ENCODE measurements around the gene GABRG3. TPM values are rescaled to one million over a fixed set of nuclear protein-coding genes. Genes with fewer than 3 reads are reported as not detected.
"Not testable (repeated sequence)": the region's sequence is repeated elsewhere in the genome, so short reads cannot be mapped to it uniquely, and the experiment has no call there.

Gene GABRG3
- total RNA-seq, 1 experiment from 2014 or later, result not detected

GRCh38 chr15:26996250-26996649 is 25.3 kb downstream of the GABRG3 start:
- DNase-seq (ENCODE audit: low read depth), result no peak

GRCh38 chr15:27003003-27003402 is 32.0 kb downstream of the GABRG3 start:
- not testable (repeated sequence) for DNase-seq (ENCODE audit: low read depth)

- not testable (repeated sequence) for DNase-seq (ENCODE audit: low read depth)
Observed at GRCh38 chr15:27004226-27004625, 33.2 kb downstream of the GABRG3 start.

GRCh38 chr15:27017168-27017809 is 46.3 kb downstream of the GABRG3 start:
- peak; percentile 43 for DNase-seq (ENCODE audit: low read depth)

- no peak for DNase-seq (ENCODE audit: low read depth)
Observed at GRCh38 chr15:27019687-27020086, 48.7 kb downstream of the GABRG3 start.

- no peak for DNase-seq (ENCODE audit: low read depth)
Observed at GRCh38 chr15:27025481-27025966, 54.5 kb downstream of the GABRG3 start.

- DNase-seq (ENCODE audit: low read depth), result no peak
Observed at GRCh38 chr15:27027229-27027628, 56.2 kb downstream of the GABRG3 start.

- DNase-seq (ENCODE audit: low read depth), result peak; percentile 11
Observed at GRCh38 chr15:27028858-27029477, 58.0 kb downstream of the GABRG3 start.

GRCh38 chr15:27036210-27036609 is 65.2 kb downstream of the GABRG3 start:
- no peak for DNase-seq (ENCODE audit: low read depth)

- no peak for DNase-seq (ENCODE audit: low read depth)
Observed at GRCh38 chr15:27037501-27037900, 66.5 kb downstream of the GABRG3 start.

- DNase-seq (ENCODE audit: low read depth), result no peak
Observed at GRCh38 chr15:27039152-27039551, 68.2 kb downstream of the GABRG3 start.

- no peak for DNase-seq (ENCODE audit: low read depth)
Observed at GRCh38 chr15:27042230-27042629, 71.2 kb downstream of the GABRG3 start.

GRCh38 chr15:27042646-27043045 is 71.7 kb downstream of the GABRG3 start:
- DNase-seq (ENCODE audit: low read depth), result no peak

- no peak for DNase-seq (ENCODE audit: low read depth)
Observed at GRCh38 chr15:27043770-27044169, 72.8 kb downstream of the GABRG3 start.

GRCh38 chr15:27045796-27046195 is 74.8 kb downstream of the GABRG3 start:
- DNase-seq (ENCODE audit: low read depth), result no peak

- DNase-seq (ENCODE audit: low read depth), result no peak
Observed at GRCh38 chr15:27046880-27047279, 75.9 kb downstream of the GABRG3 start.

GRCh38 chr15:27050163-27050562 is 79.2 kb downstream of the GABRG3 start:
- DNase-seq (ENCODE audit: low read depth), result no peak

GRCh38 chr15:27054426-27054825 is 83.4 kb downstream of the GABRG3 start:
- DNase-seq (ENCODE audit: low read depth), result no peak

GRCh38 chr15:27057904-27058645 is 87.1 kb downstream of the GABRG3 start:
- peak; percentile 42 for DNase-seq (ENCODE audit: low read depth)

GRCh38 chr15:27058939-27059338 is 88.0 kb downstream of the GABRG3 start:
- DNase-seq (ENCODE audit: low read depth), result no peak

GRCh38 chr15:27059610-27060202 is 88.7 kb downstream of the GABRG3 start:
- peak; percentile 24 for DNase-seq (ENCODE audit: low read depth)

GRCh38 chr15:27061739-27062138 is 90.8 kb downstream of the GABRG3 start:
- no peak for DNase-seq (ENCODE audit: low read depth)

All from Daoy (cell line).